Measurements from ENCODE around the gene CHST3.

Gene CHST3

GRCh38 chr10:72061491-72061890 is 97.3 kb downstream of the CHST3 start:
- DNase-seq = no peak

- no peak for DNase-seq
Observed at GRCh38 chr10:72061930-72062329, 97.7 kb downstream of the CHST3 start.

GRCh38 chr10:72062382-72062781 is 98.2 kb downstream of the CHST3 start:
- no peak for DNase-seq

All from COR-L47 (cell line).